Measurements from ENCODE around the gene ATP23. TPM values are rescaled to one million over a fixed set of nuclear protein-coding genes. Genes with fewer than 3 reads are reported as not detected.

ATP23 gene
- total RNA-seq, 1 donor from 2014 or later: 11.3 TPM

- DNase-seq: no peak
These were observed 32.9 kb upstream of the ATP23 start for GRCh38 chr12:57908511-57908910.

GRCh38 chr12:57909056-57909455 lies 32.3 kb upstream of the ATP23 start:
- no peak for DNase-seq

GRCh38 chr12:57909611-57910010 lies 31.8 kb upstream of the ATP23 start:
- DNase-seq: no peak

- DNase-seq: no peak
These were observed 23.2 kb upstream of the ATP23 start for GRCh38 chr12:57918147-57918546.

- DNase-seq: no peak
These were observed 14.3 kb upstream of the ATP23 start for GRCh38 chr12:57927086-57927485.

GRCh38 chr12:57929092-57929830 lies 12.1 kb upstream of the ATP23 start:
- no peak for DNase-seq

GRCh38 chr12:57934819-57935218 lies 6.5 kb upstream of the ATP23 start:
- DNase-seq: no peak

GRCh38 chr12:57935331-57935730 lies 6.0 kb upstream of the ATP23 start:
- no peak for DNase-seq

GRCh38 chr12:57935839-57936512 lies 5.4 kb upstream of the ATP23 start:
- peak; percentile 90 for DNase-seq

- DNase-seq: no peak
These were observed 4.9 kb upstream of the ATP23 start for GRCh38 chr12:57936513-57936883.

- DNase-seq: no peak
These were observed 2.1 kb upstream of the ATP23 start for GRCh38 chr12:57939291-57939690.

- no peak for DNase-seq
These were observed 1.1 kb upstream of the ATP23 start for GRCh38 chr12:57940052-57940914.

GRCh38 chr12:57940915-57941164 lies 527 bp upstream of the ATP23 start:
- DNase-seq: no peak

- DNase-seq: no peak
These were observed 2.2 kb downstream of the ATP23 start for GRCh38 chr12:57943438-57944080.

GRCh38 chr12:57944313-57945023 lies 3.1 kb downstream of the ATP23 start:
- no peak for DNase-seq

GRCh38 chr12:57952766-57953165 lies 11.4 kb downstream of the ATP23 start:
- DNase-seq: no peak

- no peak for DNase-seq
These were observed 13.4 kb downstream of the ATP23 start for GRCh38 chr12:57954768-57955167.

GRCh38 chr12:57958061-57958657 lies 16.8 kb downstream of the ATP23 start:
- no peak for DNase-seq

- no peak for DNase-seq
These were observed 23.1 kb downstream of the ATP23 start for GRCh38 chr12:57964421-57964820.

GRCh38 chr12:57965766-57966165 lies 24.4 kb downstream of the ATP23 start:
- no peak for DNase-seq

GRCh38 chr12:57966536-57966935 lies 25.2 kb downstream of the ATP23 start:
- DNase-seq: no peak

Data from skin of body (tissue), 2 donors.